ENCODE results near the gene PTP4A1.
"Not testable (repeated sequence)": the region's sequence is repeated elsewhere in the genome, so short reads cannot be mapped to it uniquely, and the experiment has no call there.

Gene PTP4A1

GRCh38 chr6:63572044-63572746, at the start of gene PTP4A1, which contains the start of gene LOC128125822:
Gene PTP4A1, plus strand, starts transcription at chr6:63572480. Its CDS starts 4,401 bp downstream, at chr6:63576881.
Gene LOC128125822, plus strand, starts transcription at chr6:63572480.
- peak; percentile 97 for DNase-seq

DNA sequence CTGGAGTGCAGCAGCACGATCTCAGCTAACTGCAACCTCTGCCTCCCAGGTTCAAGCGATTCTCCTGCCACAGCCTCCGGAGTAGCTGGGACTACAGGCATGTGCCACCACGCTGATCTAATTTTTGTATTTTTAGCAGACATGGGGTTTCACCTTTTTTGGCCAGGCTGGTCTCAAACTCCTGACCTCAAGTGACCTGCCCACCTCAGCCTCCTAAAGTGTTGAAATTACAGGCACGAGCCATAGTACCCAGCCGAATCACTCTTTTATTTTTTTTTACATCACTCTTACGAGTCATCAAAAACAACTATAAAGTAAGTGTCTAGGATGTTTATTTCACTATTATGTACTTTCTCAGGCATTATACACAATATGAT, 49.4 kb upstream of the PTP4A1 start:
- DNase-seq = not testable (repeated sequence)

GRCh38 chr6:63523630-63524029, 48.6 kb upstream of the PTP4A1 start:
- no peak for DNase-seq

- no peak for DNase-seq
Observed at GRCh38 chr6:63525186-63525878, 46.9 kb upstream of the PTP4A1 start.

DNA sequence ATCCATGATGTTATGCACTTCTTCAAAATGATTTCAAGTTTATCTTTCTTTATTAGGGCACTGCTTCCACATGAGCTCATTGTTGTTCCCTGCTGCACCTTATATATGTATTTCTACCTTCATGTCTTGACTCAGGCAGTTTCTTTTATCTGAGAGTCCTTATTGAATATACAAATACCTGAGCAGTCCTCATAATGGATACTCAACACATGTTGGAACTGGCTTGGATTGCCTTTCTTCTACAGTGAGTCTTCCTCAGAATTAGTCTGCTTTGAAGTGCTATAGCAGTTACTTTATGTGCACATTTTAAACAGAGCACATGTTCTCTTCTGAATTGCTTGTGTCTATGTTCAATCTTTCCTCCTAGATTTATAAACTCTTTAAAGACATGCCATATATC, 45.3 kb upstream of the PTP4A1 start:
- no peak for DNase-seq

DNA sequence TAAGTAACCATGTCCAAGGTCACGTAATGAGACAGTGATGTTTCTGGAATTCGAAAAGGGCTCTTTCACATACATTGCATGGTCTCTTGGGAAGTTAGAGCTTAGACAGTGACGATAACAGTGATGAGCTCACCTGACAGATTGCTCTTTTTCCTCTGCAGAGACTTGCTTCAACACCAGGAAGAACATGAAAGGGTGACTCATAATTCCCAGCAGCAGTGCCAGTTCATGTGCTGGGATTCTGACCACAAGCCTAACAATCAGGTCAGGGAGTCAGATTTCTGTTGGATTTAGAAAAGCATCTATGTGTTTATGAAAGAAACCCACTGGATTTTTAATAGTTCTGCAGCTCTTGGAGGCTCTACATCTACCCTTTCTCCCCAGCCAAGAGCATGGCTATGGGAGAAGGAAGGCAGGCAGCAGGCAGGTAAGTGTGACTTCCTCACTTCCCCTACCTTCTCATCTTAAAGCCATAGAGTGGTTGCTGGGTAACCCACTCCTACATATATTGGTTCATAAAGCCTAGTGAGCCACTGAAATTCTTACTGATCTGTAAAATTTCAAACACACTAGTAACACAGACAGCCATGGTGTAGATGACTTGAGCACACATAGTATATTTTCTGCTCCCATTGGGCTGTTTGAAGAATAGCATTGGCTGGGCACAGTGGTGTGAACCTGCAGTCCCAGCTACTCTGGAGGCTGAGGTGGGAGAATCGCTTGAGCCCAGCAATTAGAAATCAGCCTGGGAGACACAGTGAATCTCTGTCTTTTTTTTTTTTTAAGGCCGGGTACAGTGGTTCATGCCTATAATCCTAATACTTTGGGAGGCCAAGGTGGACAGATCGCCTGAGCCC, 44.4 kb upstream of the PTP4A1 start:
- no peak for DNase-seq

DNA sequence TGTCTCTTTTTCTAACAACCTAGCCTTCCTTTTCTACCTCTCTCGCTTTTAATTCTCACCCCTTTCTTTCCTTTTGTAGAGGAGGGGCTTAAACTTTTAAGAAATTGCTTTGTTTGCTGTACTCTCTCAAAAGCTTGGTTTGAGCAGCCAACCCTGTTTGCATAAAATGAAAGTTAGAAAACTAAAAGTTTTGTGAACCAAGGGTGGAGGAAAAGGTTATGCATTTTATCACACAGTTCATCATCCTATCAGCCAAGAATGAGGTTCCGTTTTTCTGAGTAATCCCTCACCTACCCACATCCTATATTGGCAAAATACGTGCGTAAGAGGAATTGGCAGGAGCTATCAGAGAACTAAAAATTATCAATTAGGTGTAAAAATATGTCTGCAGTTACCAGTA, 42.8 kb upstream of the PTP4A1 start:
- DNase-seq = no peak

DNA sequence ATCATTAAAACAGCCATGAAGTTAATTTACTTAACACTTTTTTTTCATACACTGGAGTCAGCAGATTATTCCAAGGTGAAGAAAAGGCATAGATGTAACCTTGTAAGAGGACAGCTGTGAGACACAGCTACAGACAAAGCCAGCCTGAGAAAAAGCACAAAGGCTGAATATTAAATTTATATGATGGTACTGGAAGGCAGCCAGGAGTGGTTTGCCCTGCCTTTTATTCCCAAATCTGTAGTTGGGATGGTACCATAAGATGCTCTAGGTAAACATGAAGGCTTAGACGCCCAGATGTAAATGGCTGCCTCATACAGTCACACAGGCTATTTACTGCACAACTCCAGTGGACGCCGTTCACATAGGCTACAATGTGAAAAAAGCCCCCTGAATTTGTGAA, 42.1 kb upstream of the PTP4A1 start:
- no peak for DNase-seq

DNA sequence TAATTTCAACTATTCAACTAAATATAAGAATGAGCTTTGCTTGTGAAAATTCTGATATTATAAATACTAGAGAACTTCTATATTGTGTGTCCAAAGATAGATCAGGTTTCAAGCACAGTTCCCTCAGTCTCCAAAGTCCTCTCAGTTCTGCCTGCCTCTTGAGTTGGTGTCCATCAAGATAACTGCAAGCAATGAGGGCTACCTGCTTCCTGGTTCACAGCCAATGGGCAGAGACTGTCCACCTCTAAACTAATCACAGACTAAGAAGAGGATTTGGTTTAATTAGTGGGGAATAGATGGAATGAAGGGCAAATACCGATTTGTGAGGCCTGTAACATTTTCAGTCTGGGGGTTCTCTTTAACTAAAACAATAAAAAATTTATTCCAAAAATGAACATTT, 41.3 kb upstream of the PTP4A1 start:
- no peak for DNase-seq

DNA sequence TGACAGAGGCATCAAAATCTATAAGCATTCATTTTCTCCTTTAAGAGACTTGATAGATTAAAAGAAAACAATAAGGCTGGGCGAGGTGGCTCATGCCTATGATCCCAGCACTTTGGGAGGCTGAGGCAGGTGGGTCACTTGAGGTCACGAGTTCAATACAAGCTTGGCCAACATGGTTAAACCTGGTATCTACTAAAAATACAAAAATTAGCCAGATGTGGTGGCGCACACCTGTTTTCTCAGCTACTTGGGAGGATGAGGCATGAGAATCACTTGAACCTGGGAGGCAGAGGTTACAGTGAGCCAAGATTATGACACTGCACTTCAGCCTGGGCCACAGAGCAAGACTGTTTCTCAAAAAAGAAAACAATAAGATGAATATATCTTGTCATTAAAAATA, 39.3 kb upstream of the PTP4A1 start:
- DNase-seq = no peak

DNA sequence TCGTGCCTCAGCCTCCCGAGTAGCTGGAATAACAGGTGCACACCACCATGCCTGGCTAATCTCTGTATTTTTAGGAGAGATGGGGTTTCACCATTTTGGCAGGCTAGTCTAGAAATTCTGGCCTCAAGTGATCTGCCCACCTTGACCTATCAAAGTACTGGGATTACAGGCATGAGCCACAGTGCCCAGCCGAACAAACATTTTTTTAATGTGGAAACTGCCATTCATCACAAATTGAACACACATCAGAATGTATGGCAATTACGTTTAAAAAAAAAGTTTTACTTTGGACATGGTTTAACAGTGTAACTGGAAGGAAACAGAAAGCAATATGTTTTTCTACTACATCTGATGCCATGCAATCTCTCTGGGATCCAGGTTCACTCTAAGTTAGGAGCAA, 38.3 kb upstream of the PTP4A1 start:
- DNase-seq = no peak

DNA sequence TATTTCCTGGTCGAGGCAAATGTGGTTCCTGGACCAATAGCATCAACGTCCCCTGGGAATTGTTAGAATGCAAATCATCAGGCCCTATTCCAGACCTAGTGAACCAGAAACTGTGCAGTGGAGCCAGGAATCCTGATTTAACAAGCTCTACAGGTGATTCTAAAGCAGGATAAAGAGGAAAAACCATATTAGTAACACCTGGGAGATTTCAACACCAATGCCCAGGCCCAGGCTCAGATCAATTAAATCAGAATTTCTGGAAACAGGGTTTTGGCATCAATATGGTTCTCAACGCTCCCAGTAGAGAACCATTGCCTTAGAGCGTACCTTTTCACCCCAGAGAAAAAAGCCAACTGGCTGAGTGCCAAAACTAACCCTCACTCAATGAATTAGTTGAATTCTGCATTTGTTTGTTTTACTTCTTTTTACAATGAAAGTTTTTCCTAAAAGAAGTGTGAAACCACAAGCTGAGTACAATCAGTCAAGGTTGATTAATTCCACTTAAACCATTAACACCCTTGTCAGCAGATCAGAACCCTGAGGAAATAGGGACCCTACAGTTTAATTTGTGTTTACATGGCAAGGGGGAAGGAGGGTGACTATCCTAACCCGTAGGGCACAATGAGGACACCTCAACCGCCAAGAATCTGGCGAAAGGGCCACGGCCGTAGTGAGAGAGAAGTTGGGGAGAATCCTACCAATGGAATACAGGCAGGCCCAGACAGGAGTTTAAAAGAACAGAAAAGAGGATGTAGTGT, 34.9 kb upstream of the PTP4A1 start:
- no peak for DNase-seq

GRCh38 chr6:63537959-63538300, 34.4 kb upstream of the PTP4A1 start:
- no peak for DNase-seq

- no peak for DNase-seq
Observed at GRCh38 chr6:63538550-63538949, 33.7 kb upstream of the PTP4A1 start.

GRCh38 chr6:63543001-63543400, 29.3 kb upstream of the PTP4A1 start:
- DNase-seq = no peak

DNA sequence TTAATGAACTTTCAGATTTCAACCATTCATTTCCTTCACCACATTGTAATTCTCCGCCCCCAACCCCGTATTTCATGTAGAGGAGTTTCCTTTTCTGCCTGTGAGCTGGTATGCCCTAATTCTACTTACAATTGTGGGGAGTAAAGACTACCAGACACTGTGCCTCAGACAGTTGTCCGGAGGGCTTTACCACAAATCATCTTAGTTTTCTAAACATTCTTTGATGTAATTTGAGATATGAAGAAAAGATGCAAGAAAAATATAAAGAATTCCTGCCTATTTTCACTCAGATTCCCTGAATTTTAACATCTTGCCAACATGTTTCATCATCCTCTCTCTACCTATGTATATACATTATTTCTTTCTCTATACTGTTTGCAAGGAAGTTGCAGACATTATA, 28.3 kb upstream of the PTP4A1 start:
- no peak for DNase-seq

DNA sequence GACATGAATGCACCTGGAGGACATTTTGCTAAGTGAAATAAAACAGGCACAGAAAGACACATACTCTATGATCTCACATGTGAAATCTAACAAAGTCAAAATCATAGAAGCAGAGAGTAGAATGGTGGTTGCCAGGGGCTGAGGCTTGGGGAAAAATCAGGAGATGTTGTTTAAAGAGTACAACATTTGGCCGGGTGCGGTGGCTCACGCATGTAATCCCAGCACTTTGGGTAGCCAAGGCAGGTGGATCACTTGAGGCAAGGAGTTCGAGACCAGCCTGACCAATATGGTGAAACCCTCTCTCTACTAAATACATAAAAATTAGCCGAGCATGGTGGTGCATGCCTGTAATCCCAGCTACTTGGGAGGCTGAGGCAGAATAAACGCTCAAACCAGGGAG, 26.0 kb upstream of the PTP4A1 start:
- DNase-seq = no peak

GRCh38 chr6:63546697-63547096, 25.6 kb upstream of the PTP4A1 start:
- no peak for DNase-seq

GRCh38 chr6:63549076-63549475, 23.2 kb upstream of the PTP4A1 start:
- no peak for DNase-seq

- DNase-seq = no peak
Observed at GRCh38 chr6:63553208-63553607, 19.1 kb upstream of the PTP4A1 start.

GRCh38 chr6:63553900-63554299, 18.4 kb upstream of the PTP4A1 start:
- no peak for DNase-seq

GRCh38 chr6:63554782-63555181, 17.5 kb upstream of the PTP4A1 start:
- DNase-seq = no peak

DNA sequence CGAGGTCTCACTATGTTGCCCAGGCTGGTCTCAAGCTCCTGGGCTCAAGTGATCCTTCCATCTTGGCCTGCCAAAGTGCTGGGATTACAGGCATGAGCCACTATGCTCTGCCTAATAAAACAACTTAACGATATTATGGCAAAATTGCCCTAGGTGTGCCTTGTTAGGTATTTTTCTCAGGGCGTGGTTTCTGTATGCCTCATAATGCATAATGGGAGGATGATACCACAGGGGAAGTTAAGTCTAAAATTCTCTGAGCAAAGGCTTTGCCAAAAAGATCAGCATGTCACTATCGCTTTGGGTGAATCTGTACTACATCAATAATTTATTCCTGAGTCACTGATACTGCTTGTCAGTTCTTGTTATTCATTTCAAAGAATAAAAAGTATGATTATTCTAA, 15.9 kb upstream of the PTP4A1 start:
- no peak for DNase-seq
